Activated CD4-positive, CD25-positive, alpha-beta regulatory T cell treated with anti-CD3 and anti-CD28 coated beads, Interleukin-2, amount 50 U/mL, for 16 hours (primary cell): ENCODE measurements around the gene DENND6B.
"Not testable (repeated sequence)": the region's sequence is repeated elsewhere in the genome, so short reads cannot be mapped to it uniquely, and the experiment has no call there.

Experiments
- DNase-seq: peaks from one replicate; pipeline ENCODE4 v3.0.0-alpha.2; 2020; ENCODE audit warnings: low read depth, low spot score

Gene DENND6B

DNA sequence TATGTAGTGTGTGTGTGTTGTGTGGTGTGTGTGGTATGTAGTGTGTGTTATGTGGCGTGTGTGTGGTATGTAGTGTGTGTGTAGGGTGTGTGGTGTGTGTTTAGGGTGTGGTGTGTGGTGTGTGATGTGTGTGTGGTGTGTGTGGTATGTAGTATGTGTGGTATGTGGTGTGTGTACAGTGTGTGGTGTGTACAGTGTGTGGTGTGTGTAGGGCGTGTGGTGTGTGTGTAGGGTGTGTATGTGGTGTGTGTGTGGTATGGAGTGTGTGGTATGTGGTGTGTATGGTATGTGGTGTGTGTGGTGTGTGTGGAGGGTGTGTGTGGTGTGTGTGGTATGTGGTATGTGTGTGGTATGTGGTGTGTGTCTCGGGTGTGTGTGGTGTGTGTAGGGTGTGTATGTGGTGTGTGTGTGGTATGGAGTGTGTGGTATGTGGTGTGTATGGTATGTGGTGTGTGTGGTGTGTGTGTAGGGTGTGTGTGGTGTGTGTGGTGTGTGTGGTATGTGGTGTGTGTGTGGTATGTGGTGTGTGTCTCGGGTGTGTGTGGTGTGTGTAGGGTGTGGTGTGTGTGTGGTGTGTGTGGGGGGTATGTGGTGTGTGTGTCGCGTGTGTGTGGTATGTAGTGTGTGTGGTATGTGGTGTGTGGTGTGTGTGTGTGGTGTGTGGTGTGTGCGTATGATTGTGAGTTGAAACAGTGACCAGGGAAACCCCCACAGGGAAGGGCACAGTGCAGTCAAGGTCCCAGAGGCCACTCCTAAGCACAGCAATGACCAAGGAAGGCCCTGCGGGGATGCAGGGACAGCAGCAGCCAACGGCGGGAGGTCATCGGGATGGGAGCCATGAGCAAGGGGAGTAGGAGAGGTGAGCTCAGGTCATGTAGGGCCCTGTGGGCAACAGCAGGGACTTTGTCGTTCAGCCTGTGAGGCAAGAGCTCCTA, 13.4 kb upstream of the DENND6B start:
- no peak for DNase-seq

DNA sequence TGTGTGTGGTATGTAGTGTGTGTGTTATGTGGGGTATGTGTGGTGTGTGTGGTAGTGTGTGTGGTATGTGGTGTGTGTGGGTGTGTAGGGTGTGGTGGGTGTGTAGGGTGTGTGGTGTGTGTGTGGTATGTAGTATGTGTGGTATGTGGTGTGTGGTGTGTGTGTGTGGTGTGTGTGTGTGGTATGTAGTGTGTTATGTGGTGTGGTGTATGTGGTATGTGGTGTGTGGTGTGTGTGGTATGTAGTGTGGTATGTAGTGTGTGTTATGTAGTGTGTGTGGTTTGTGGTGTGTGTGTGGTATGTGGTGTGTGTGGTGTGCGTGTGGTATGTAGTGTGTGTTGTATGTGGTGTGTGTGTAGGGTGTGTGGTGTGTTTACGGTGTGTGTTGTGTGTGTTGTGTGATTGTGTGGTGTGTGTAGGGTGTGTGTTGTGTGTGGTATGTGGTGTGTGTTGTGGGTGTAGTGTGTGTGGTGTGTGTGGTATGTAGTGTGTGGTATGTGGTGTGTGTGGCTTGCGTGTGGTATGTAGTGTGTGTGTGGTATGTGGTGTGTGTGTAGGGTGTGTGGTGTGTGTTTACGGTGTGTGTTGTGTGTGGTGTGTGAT, 12.1 kb upstream of the DENND6B start:
- no peak for DNase-seq

DNA sequence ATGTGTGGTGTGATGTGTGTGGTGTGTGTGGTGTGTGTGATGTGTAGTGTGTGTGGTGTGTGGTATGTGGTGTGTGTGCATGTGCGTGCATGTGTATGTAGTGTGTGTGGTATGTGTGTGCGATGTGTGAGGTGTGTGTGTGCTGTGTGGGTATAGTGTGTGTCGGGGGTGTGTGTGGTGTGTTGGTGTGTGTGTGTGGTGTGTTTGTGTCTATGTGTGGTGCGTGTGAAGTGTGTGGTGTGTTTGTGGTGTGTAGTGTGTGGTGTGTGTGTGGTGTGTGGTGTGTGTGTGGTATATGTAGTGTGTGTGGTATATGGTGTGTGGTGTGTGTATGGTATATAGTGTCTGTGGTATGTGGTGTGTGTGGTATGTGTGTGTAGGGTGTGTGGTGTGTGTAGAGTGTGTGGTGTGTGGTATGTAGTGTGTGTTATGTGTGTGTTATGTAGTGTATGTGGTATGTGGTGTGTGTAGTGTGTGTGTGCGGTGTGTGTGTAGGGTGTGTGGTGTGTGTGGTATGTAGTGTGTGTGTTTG, 11.3 kb upstream of the DENND6B start:
- no peak for DNase-seq

DNA sequence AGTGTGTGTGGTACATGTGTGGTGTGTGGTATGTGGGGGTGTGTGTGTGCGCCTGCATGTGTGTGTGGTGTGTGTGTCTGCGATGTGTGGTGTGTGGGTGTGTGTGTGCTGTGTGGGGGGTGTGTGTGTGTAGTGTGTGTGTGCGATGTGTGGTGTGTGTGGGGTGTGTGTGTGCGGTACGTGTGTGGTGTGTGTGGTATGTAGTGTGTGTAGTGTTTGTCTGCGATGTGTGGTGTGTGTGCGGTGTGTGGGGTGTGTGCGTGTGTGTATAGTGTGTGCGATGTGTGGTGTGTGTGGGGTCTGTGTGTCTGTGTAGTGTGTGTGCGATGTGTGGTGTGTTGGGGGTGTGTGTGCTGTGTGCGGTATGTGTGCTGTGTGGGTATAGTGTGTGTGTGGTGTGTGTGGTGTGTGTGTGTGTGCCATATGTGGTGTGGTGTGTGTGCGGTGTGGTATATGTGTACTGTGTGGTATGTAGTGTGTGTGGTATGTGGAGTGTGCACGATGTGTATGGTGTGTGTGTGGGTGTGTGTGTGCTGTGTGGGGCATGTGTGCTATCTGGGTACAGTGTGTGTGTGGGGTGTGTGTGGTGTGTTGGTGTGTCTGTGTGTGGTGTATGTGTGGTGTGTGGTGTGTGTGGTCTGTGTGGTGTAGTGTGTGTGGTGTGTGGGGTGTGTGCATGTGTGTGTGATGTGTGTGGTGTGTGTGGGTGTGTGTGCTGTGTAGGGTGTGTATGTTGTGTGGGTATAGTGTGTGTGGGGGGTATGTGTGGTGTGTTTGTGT, 10.6 kb upstream of the DENND6B start:
- DNase-seq, result no peak

DNA sequence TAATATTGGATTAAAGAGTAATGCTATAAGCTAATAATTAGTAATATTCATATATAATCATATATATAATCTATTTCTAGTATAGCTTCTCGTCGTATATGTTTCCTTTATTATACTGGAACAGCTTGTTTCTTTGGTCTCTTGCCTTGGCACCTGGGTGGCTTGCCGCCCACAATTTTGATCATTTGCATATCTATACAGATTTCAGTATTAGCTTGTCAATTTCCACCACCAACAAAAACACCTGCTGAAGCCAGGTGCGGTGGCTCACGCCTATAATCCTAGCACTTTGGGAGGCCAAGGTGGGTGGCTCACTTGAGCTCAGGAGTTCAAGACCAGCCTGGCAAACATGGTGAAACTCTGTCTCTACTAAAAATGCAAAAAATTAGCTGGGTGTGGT, 7.6 kb upstream of the DENND6B start:
- not testable (repeated sequence) for DNase-seq

DNA sequence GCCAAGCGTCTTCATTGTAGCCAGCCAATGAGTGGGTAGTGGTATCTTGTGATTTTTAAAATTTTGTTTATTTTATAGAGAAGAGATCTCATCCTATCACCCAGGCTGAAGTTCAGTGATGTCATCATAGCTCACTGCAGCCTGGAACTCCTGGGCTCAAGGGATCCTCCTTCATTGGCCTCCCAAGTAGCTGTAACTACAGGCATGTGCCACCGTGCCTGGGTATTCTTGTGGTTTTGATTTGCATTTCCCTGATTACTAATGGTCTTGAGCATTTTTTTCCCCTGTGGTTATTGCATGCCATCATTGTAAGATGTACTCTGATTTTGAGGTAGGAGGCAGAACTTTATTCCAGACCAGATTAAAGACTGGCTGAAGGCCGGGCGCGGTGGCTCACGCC, 2.4 kb upstream of the DENND6B start:
- no peak for DNase-seq

DNA sequence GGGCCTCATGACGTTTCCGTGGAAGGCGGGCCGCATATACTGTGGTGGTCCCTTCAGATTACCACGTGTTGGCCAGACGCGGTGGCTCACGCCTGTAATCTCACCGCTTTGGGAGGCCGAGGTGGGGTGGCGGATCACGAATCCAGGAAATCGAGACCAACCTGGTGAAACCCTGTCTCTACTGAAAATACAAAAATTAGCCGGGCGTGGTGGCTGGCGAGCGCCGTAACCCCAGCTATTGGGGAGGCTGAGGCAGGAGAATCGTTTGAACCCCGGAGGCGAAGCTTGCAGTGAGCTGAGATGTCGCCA, 853 bp upstream of the DENND6B start:
- DNase-seq, result no peak

DNA sequence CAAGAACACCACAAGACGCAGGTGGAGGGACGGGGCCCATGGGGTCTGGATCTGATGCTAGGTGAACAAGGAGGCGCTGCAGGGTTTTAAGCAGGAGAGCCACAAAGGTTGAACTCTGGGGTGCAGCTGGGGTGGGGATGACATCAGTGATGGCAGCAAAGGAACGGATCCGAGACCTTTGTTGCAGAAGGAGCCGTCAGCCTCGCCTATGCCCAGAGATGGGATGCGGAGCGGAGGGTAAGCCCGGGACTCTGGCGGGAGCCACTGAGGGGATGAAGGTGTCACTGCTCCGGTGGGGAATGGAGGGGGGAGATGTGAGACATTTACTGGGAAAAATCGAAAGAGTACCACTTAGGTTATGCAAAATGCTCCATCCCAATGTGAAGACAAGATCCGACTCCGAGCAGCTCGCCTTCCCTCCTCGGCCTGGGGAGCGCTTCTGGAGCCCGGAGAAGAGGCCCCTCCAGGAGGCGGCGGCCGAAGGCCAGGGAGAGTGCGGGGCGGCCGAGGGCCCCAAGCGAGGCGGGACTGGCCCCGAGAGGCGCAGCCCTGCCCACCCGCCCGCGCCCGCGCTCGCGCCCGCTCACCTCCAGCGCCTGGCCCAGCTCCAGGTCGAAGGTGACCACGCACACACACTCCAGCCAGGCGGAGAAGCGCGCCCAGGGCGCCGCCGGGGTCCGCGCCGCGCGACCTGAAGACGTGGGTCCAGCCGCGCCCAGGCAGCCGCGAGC, 422 bp downstream of the DENND6B start:
- no peak for DNase-seq

DNA sequence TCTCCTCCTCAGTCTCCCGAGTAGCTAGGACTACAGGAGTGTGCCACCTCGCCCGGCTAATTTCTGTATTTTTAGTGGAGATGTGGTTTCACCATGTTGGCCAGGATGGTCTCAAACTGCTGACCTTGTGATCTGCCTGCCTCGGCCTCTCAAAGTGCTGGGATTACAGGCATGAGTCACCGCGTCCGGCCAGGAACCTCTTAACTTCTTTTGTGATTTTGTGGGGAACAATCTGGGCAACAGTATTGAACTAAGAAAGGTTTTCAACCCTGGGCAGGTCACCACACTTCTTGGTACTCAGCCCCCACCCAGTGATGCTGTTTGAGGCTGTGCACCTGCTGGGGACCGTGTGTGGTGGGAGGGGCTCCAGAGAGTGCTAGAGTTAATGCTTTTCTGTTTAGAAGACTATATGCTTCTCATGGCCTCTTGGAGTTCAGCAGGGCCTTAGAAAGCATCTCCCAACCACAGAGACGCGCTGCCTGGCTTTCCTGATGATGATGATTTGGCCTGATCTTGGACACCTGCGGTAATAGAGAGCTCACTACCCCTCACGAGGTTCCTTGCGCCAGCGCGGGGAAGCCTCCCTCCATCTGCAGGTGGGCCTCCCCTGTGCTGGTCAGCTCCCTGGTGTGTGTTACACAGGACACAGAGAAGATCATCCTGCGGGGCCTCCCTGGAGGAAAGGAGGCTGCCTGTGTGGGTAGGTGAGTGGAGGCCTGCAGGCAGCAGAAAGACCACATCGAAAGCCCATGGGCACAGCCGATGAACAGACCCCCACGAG, 1.2 kb downstream of the DENND6B start:
- no peak for DNase-seq

DNA sequence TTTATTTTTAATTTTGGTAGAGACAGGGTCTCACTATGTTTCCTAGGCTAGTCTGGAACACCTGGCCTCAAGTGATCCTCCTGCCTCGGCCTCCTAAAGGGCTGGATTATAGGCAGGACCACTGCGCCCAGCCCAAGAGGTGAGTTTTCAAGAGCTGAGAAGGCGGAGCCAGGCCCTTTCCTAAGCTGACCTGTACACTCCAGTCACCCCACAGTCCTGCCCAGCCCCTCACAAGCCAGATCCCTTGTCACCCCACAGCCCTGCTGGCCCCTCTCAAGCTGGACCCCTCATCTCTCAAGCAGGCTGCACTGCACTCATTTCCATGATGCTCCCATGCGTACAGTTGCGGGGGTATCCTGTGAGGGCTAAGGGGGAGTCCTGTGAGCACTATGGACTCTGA, 2.9 kb downstream of the DENND6B start:
- no peak for DNase-seq

DNA sequence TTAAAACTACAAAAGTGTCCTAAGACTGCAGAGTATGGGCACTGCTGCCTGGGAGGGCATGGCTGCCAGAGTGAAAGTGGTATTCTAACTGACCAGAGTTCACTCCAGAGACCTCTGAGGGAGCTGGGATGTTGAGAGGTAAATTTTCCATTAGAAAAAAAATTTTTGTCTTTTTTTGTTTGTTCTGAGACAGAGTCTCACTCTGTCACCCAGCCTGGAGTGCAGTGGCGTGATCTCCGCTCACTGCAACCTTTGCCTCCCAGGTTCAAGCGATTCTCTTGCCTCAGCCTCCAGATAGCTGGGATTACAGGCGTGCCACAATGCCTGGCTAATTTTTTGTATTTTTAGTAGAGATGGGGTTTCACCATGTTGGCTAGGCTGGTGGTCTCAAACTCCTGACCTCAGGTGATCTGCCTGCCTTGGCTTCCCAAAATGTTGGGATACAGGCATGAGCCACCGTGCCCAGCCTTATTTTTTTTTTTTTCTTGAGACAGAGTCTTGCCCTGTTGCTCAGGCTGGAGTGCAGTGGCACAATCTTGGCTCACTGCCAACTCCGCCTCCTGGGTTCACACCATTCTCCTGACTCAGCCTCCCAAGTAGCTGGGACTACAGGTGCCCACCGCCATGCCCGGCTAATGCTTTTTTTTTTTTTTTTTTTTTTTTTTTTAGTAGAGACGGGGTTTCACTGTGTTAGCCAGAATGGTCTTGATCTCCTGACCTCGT, 4.3 kb downstream of the DENND6B start:
- DNase-seq, result not testable (repeated sequence)

DNA sequence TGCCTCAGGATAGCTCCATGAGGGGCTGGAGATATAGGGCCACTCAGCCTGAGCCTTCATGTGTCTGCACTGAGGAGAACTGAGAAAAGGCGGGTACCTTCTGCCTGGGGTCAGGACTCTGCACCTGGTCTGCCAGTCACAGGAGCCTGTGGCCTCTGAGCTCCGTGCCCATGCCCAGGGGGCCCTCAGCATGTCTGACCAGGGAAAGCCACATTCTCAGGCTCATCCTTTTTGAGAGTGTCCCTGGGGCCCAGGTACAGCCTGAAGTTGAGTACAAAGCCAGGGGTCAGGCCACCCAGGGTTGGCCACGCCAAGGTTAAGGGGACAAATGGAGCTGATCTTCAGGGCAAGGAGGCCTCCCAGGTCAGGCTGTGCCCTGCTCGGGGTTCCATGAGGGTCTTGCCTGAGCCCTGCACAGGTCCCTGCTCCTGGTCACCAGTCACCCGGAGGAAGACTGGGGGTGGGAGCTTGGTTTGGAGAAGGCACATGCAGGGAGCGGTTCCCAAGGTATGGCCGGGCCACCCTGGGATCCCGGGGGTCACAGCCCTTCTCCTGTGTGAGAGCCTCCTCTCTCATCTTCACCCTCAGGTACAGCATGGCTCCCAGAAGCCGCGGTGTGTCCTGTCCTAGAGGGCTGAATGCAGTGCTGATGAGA, 6.0 kb downstream of the DENND6B start:
- DNase-seq, result no peak

DNA sequence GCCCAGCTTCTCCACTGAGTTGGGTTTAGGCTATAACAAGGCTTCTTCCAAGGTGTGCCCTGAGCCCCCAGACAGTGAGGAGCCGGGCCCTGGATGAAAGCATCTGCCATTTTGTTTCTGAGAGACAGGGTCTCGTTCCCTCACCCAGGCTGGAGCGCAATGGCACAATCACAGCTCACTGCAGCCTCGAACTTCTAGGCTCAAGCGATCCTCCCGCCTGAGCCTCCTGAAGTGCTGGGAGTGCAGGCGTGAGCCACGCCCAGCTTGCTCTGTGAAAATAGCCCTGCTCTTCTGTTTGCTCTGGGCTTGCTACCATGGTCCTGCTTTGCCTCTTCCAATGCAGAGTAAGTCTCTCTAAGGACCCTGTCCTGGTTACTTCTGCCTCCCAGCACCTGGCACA, 6.7 kb downstream of the DENND6B start:
- no peak for DNase-seq

DNA sequence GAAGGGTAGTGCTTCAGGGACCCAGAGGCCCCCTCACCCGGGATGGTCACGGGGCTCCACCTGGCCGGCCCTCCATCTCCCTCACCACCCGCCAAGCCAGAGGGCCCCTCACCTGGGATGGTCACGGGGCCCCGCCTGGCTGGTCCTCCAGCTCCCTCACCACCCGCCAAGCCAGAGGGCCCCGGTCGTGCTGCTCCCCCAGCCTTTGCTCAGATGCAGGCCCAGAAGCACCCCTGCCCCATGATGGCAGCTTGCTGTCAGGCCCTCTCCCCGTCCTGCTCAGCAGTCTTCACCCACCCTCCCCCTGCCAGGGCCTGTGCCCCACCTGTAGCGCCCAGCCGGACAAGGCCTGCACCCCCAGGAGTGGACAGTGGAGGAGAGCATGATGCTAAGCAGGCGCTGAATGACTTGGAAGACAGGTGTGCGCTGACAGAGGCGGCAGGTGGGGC, 7.3 kb downstream of the DENND6B start:
- DNase-seq, result no peak

DNA sequence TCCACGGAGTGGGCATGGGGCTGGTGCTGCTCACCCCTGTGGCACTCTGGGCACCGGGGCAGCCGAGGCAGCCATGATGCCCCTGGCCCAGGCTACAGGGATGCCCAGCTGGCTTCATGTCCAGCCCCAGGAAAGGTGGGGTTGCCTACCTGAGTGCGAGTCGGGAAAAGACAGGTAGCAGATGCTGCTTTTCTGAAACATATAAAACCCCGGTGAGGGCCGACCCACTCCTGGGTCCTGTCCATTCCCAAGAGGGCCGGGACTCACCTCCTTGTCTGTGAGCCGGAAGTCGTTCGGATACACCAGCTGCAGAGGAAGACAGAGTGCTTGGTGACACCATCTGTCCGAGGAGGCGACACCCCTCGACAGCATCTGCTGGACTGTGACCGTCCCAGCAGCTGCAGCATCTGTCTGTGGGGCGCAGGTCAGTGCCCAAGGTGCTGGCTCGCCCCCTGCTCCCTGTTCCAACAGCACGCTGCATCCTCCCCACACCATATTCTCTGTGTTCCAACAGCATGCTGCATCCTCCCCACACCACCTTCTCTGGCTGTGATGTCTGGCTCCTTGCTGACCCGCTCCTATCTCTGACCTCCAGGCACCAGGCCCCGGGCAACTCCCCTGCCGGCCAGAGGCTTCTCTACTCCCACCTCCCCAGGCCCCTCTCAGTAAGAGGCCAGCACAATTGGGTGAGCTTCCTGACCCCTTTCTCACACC, 8.0 kb downstream of the DENND6B start:
- no peak for DNase-seq

DNA sequence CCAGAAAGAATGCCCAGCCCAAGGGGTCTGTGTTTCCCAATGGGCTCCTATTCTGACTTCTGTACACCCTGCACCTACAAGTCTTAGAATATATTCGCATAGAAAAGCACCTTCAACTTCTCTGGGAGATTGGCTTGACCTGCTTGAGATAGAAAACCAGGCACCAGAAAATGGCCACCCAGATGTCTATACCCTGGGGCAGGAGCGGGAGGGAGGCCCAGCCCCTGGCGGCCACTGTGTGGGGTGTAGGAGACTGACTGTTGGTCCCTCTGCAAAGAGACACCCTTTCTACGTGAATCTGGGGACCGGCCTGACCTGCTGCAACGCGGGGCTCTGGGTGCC, 8.5 kb downstream of the DENND6B start:
- DNase-seq, result no peak

DNA sequence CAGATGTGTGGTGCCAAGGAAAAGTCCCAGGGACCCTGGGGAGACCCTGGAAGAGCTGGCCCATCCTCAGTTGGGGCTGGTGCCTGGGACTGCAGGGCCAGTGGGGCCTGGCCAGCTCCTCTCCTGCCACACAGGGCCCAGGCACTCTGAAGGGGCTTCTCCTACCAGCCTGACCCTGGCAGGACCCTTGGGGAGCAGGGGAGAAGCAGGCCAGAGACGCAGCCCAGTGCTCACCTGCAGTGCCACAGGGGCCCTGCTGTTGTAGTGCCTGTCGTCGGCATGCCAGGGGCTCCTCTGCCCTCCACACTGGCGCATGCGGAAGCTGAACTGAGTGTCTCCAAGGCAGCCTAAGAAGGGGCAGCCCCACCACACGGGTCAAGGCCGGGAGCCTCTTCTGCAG, 9.1 kb downstream of the DENND6B start:
- no peak for DNase-seq

DNA sequence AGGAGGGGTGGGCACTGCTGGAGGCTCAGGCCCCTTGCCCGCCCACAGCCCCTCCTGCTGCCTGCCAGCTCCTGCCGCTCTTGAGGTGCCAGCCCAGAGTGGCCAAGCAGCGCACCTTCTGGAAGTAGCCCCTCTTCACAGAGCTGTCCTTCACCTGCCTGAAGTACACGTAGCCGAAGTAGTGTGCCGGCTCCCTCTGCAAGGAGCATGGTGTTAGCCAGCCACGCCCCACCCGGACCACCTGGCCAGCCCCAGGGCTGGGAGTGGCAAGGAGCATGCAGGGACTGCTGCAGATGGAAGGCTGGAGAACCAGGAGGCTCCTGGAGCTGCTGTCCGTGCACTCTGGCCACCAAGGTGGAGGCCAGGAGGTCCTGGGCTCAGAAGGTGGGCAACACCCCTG, 9.6 kb downstream of the DENND6B start:
- no peak for DNase-seq
